Measurements from ENCODE around the gene FGF9. TPM values are rescaled to one million over a fixed set of nuclear protein-coding genes. Genes with fewer than 3 reads are reported as not detected.

FGF9 gene
- total and polyA plus RNA-seq, 2 donors from 2014 or later = 8.5 to 8.6 TPM

- intact Hi-C loops (cut with DNase I) = no loop called here
- FAIRE-seq = no peak
- Histone ChIP-seq H3K36me3 (ENCODE audit: control insufficient read depth in 2 of 3, insufficient read depth in 3 of 3, low read length in 3 of 3) (peaks cover 3 to 4% (median 3%) of the 10 kb centered on the region in 3 donors), H3K9ac (ENCODE audit: low read length in 3 of 3) (no peak overlapping the region), H3K27me3 (ENCODE audit: control insufficient read depth, insufficient read depth, low read length) (no peaks in the 10 kb centered on the region), H3K9me3 (ENCODE audit: control insufficient read depth in 2 of 3, insufficient read depth in 1 of 3, low read length in 3 of 3) (no peaks in the 10 kb centered on the region), H3K4me3 (ENCODE audit: low read length in 3 of 3) (no peak overlapping the region), H3K4me1 (ENCODE audit: control insufficient read depth in 2 of 3, insufficient read depth in 2 of 3, low read depth in 1 of 3, low read length in 3 of 3) (peaks cover 0 to 6% (median 5%) of the 10 kb centered on the region in 3 donors), H3K27ac (ENCODE audit: low read depth in 2 of 2, low read length in 2 of 2) (no peak overlapping the region)
- no peak for TF ChIP-seq CTCF (IDR thresholded peaks at IDR 0.05; ENCODE audit: borderline replicate concordance, extremely low read depth, insufficient read depth)
- DNase-seq = no peak
Observed at GRCh38 chr13:21694831-21695230, 24.0 kb downstream of the FGF9 start.

GRCh38 chr13:21695546-21695945, 24.7 kb downstream of the FGF9 start:
- H3K4me3 ChIP-seq (ENCODE audit: low read length in 3 of 3) = no peak overlapping the region
- FAIRE-seq (no peak), DNase-seq (no peak)
- no peak overlapping the region for H3K27ac ChIP-seq (ENCODE audit: low read depth in 2 of 2, low read length in 2 of 2)
- TF ChIP-seq CTCF (IDR thresholded peaks at IDR 0.05; ENCODE audit: borderline replicate concordance, extremely low read depth, insufficient read depth) = no peak
- no peaks in the 10 kb centered on the region for H3K9me3 ChIP-seq (ENCODE audit: control insufficient read depth in 2 of 3, insufficient read depth in 1 of 3, low read length in 3 of 3)
- H3K9ac ChIP-seq (ENCODE audit: low read length in 3 of 3) = no peak overlapping the region
- H3K4me1 ChIP-seq (ENCODE audit: control insufficient read depth in 2 of 3, insufficient read depth in 2 of 3, low read depth in 1 of 3, low read length in 3 of 3) = peaks cover 0 to 6% (median 5%) of the 10 kb centered on the region in 3 donors
- no peaks in the 10 kb centered on the region for H3K27me3 ChIP-seq (ENCODE audit: control insufficient read depth, insufficient read depth, low read length)
- H3K36me3 ChIP-seq (ENCODE audit: control insufficient read depth in 2 of 3, insufficient read depth in 3 of 3, low read length in 3 of 3) = no peaks in the 10 kb centered on the region
- intact Hi-C loops (cut with DNase I) = no loop called here

- H3K4me1 ChIP-seq (ENCODE audit: control insufficient read depth in 2 of 3, insufficient read depth in 2 of 3, low read depth in 1 of 3, low read length in 3 of 3) = peaks cover 0 to 5% (median 5%) of the 10 kb centered on the region in 3 donors
- no peak overlapping the region for H3K4me3 ChIP-seq (ENCODE audit: low read length in 3 of 3)
- TF ChIP-seq CTCF (IDR thresholded peaks at IDR 0.05; ENCODE audit: borderline replicate concordance, extremely low read depth, insufficient read depth) = no peak
- FAIRE-seq = no peak
- no peak overlapping the region for H3K27ac ChIP-seq (ENCODE audit: low read depth in 2 of 2, low read length in 2 of 2)
- peaks cover 0 to 3% (median 0%) of the 10 kb centered on the region in 3 donors for H3K36me3 ChIP-seq (ENCODE audit: control insufficient read depth in 2 of 3, insufficient read depth in 3 of 3, low read length in 3 of 3)
- H3K27me3 ChIP-seq (ENCODE audit: control insufficient read depth, insufficient read depth, low read length) = no peaks in the 10 kb centered on the region
- intact Hi-C loops (cut with DNase I) = no loop called here
- DNase-seq = no peak
- H3K9me3 ChIP-seq (ENCODE audit: control insufficient read depth in 2 of 3, insufficient read depth in 1 of 3, low read length in 3 of 3) = no peaks in the 10 kb centered on the region
- H3K9ac ChIP-seq (ENCODE audit: low read length in 3 of 3) = no peak overlapping the region
Observed at GRCh38 chr13:21696865-21697448, 26.1 kb downstream of the FGF9 start.
